HG03442 (cell line): ENCODE data around the gene HID1.

ENCODE experiments used
- ATAC-seq: cut with Tn5 transposase; IDR thresholded peaks from one replicate; pipeline ENCODE4 v1.9.1; 2021; ENCODE audit warnings: mild to moderate bottlenecking, moderate library complexity; ENCODE audit not compliant: unreplicated experiment

Gene HID1

DNA sequence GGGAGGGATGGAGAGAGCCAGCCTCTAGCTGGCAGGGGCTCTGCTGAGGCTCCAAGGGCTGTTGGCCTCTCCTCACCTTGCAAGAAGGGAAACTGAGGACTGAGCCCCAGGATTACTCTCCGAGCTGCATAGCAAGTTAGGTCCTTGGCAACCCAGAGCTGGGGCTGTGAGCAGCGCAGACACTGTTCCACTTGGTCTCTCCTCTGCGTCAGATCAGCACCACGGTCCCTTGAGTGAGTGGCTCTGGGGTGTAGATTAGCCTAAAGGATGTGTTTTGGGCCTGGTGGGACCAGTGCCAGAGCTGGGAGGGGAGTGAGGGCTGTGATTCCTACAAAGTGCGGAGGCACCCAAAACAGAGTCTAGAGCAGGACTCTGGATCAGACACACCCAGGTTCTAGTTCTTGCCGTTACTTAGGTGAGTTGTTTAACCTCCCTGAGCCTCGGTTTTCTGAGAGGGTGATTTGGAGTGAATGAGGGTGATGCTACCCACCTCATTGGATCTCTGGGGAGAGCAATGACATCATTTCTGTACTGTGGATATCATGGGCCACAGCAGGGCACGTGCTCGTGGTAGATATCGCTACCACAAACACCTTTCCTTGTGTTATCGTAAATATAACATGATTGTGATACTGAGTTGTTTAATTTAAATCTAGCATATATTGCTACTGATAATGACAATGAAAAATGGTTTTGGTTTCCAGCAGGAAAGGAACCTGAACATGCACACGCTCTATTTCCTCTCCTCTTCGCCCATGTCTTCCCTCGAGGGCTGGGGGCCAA lies 71.0 kb downstream of the HID1 start:
- ATAC-seq, result no peak
